Measurements from ENCODE around the gene HDAC1.

DNA sequence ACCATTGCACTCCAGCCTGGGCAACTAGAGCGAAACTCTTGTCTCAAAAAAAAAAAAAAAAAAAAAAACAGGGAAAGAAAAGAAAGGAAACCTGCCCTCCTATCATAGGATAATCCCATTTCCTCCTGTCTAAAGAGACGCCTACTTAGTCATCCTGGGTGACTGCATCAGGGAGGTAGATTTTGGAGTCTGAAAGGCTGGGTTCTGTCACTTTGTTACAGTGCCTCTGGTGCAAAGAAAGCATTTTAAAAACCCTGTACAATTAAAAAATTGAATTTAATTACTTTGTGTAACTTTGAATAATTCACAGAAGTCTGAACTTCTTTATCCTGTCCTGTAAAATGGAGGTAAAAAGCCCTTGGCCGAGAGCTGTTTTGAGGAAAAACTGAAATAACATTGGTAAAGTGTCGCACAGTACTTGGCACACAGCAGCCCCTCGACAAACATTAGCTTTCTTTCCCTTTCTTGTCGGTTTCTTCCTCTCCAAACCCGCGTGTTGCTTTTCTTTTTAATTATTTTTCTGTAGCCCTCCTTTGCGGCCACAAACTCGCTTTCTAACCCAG, 657 bp upstream of the HDAC1 start:
- TF ChIP-seq EZH2 (IDR thresholded peaks at IDR 0.05; ENCODE audit: borderline replicate concordance, low read depth, low read length, severe bottlenecking): no peak
- TF ChIP-seq, protein P1, sequence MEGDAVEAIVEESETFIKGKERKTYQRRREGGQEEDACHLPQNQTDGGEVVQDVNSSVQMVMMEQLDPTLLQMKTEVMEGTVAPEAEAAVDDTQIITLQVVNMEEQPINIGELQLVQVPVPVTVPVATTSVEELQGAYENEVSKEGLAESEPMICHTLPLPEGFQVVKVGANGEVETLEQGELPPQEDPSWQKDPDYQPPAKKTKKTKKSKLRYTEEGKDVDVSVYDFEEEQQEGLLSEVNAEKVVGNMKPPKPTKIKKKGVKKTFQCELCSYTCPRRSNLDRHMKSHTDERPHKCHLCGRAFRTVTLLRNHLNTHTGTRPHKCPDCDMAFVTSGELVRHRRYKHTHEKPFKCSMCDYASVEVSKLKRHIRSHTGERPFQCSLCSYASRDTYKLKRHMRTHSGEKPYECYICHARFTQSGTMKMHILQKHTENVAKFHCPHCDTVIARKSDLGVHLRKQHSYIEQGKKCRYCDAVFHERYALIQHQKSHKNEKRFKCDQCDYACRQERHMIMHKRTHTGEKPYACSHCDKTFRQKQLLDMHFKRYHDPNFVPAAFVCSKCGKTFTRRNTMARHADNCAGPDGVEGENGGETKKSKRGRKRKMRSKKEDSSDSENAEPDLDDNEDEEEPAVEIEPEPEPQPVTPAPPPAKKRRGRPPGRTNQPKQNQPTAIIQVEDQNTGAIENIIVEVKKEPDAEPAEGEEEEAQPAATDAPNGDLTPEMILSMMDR (IDR thresholded peaks at IDR 0.05; ENCODE audit: borderline replicate concordance, extremely low read depth, low read length, poor library complexity, severe bottlenecking): no peak

Measured in DND-41 (cell line).